Uterine smooth muscle cell (primary cell): Measurements from ENCODE around the gene SVOPL. TPM values are rescaled to one million over a fixed set of nuclear protein-coding genes. Genes with fewer than 3 reads are reported as not detected.

Experiments
- total RNA-seq: library from RNA; depleted of rRNA; stranded (reverse); fragments of >200 nt; gene quantifications from 2 replicates; pipeline ENCODE4 v1.2.3, GENCODE V29; 2014

The SVOPL gene, protein sequence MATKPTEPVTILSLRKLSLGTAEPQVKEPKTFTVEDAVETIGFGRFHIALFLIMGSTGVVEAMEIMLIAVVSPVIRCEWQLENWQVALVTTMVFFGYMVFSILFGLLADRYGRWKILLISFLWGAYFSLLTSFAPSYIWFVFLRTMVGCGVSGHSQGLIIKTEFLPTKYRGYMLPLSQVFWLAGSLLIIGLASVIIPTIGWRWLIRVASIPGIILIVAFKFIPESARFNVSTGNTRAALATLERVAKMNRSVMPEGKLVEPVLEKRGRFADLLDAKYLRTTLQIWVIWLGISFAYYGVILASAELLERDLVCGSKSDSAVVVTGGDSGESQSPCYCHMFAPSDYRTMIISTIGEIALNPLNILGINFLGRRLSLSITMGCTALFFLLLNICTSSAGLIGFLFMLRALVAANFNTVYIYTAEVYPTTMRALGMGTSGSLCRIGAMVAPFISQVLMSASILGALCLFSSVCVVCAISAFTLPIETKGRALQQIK
- total RNA-seq: not detected in 2 replicates

DNA sequence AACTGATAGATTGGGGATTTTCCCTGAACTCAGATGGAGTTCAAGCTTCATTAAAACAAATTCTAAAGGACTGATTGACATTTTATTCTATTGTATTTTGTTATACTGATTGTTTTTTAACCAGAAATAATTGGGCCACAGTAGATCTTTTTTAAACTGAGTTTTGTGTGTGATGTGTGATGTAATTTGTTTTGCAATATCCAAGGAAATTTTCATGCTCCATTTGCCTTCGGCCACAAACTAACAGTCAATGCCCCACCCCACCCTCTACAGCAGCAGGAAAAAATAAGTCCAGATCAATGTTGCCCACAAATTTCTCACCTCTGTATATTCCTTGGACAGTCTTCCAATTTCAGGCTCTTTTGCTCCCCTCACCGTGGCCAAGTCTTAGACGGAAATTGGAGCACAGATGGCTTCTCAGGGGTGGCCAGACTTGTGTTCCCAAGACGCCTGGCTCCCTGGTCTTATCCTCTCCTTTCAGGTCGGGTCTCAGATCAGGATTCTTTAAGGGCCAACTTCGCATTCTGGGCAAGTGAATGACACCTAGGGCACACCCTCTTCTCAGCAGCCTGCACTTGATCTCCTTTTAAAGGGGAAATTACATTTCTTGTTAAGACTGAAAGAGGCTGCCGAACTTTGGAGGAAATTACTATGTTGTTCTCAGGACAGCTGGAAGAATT is at the start of gene SVOPL:
Gene SVOPL, minus strand, starts transcription at position 506 of the 680 bp plus-strand sequence. CDS start 22,317 bp downstream, outside the sequence.

Other genes starting within 250 kb of the SVOPL start
- gene TRIM24, start 241.1 kb downstream of the SVOPL start, total RNA-seq: 5.2 and 7.1 TPM in 2 replicates
- gene TMEM213, start 96.6 kb upstream of the SVOPL start, total RNA-seq: not detected in 2 replicates
- under 0.01 TPM in 2 replicates for gene ATP6V0A4, start 96.8 kb upstream of the SVOPL start, total RNA-seq